ENCODE data around the gene PTPRN2. TPM values are rescaled to one million over a fixed set of nuclear protein-coding genes. Genes with fewer than 3 reads are reported as not detected.

PTPRN2 gene
- total RNA-seq, 1 experiment from 2014 or later, result not detected

- Histone ChIP-seq H3K9me2 (ENCODE audit: insufficient read depth) (no peaks in the 10 kb centered on the region), H3K27me3 (ENCODE audit: insufficient read depth, low read depth) (peaks cover 78% of the 10 kb centered on the region), H3K4me1 (replicated peaks; ENCODE audit: insufficient read depth) (no peaks in the 10 kb centered on the region), H3K36me3 (ENCODE audit: low read depth) (no peaks in the 10 kb centered on the region), H4K20me1 (ENCODE audit: insufficient read depth) (no peaks in the 10 kb centered on the region), H3K9me3 (ENCODE audit: insufficient read depth, low read depth) (no peaks in the 10 kb centered on the region), H3K4me3 (no peak overlapping the region), H3K27ac (no peak overlapping the region), H3K79me2 (ENCODE audit: low read depth) (no peaks in the 10 kb centered on the region), H3K4me2 (no peak overlapping the region), H2AFZ (no peak overlapping the region), H3F3A (ENCODE audit: insufficient read depth, low read depth) (no peaks in the 10 kb centered on the region)
- TF ChIP-seq CTCF (conservative IDR thresholded peaks at IDR 0.05) (no peak), EZH2 (IDR thresholded peaks at IDR 0.05; ENCODE audit: low read depth) (no peak)
- intact Hi-C loops (cut with micrococcal nuclease; ENCODE audit: unreplicated experiment), result no loop called here
- no TSS peak for BruUV-seq (replicated peaks)
- POLR2A ChIA-PET (ENCODE audit: unreplicated experiment), result no interaction called here
- no peak for DNase-seq
- CTCF ChIA-PET, result no interaction called here
Measured at GRCh38 chr7:157964016-157964415, 623.6 kb downstream of the PTPRN2 start.

GRCh38 chr7:157963526-157963925, 624.1 kb downstream of the PTPRN2 start:
- Histone ChIP-seq H3K27me3 (ENCODE audit: insufficient read depth, low read depth) (peaks cover 82% of the 10 kb centered on the region), H3K36me3 (ENCODE audit: low read depth) (no peaks in the 10 kb centered on the region), H3K9me2 (ENCODE audit: insufficient read depth) (no peaks in the 10 kb centered on the region), H4K20me1 (ENCODE audit: insufficient read depth) (no peaks in the 10 kb centered on the region), H3K4me2 (no peak overlapping the region), H3K9me3 (ENCODE audit: insufficient read depth, low read depth) (no peaks in the 10 kb centered on the region), H3K4me1 (replicated peaks; ENCODE audit: insufficient read depth) (no peaks in the 10 kb centered on the region), H3F3A (ENCODE audit: insufficient read depth, low read depth) (no peaks in the 10 kb centered on the region), H3K4me3 (no peak overlapping the region), H3K79me2 (ENCODE audit: low read depth) (no peaks in the 10 kb centered on the region), H3K27ac (no peak overlapping the region), H2AFZ (no peak overlapping the region)
- intact Hi-C loops (cut with micrococcal nuclease; ENCODE audit: unreplicated experiment), result no loop called here
- CTCF ChIA-PET, result no interaction called here
- POLR2A ChIA-PET (ENCODE audit: unreplicated experiment), result no interaction called here
- no peak for TF ChIP-seq EZH2 (IDR thresholded peaks at IDR 0.05; ENCODE audit: low read depth)
- BruUV-seq (replicated peaks), result no TSS peak
- DNase-seq, result no peak

DNA sequence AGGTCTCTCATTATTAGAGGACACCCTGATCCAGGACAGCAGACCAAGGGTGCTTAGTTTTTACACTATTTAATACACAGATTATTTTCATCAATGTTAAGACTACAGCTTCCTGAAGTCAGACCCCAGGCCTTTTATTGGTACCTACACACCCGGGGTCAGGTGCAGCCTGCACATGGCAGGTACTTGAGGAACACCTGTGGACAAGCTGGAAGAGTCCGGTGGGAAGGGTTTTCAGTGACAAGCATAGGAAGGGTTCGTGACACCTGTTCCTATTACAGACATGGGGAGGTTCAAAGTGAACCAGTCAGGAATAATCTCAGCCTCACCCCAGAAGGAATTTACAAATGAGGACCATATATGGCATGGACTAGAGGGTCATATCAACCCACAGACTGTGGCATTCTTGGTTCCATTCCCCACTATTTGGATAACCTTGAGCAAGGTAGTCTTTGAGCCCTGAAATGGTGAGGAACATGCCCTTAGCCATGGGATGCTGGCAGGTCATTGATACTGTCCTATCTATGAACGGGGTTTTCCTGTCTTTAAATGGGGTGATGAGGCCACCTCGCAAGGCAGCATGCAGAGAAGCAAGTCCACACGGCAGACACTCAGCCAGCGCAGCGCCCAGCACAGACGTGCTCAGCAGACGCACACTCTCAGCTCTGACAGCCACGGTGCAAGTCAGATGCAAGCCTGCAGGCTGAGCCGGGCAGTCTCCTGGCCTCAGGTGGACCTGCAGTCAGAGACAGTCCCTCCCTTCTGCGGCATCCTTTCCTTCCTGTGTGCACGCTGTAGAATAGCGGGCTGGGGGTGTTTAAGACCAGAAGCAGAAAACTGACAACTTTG, 624.9 kb downstream of the PTPRN2 start:
- DNase-seq, result no peak
- no peaks in the 10 kb centered on the region for H3K9me3 ChIP-seq (ENCODE audit: insufficient read depth, low read depth)
- no TSS peak for BruUV-seq (replicated peaks)

More for the DNA sequence above, 624.9 kb downstream of the PTPRN2 start:
- ChIA-PET POLR2A (ENCODE audit: unreplicated experiment) (no interaction called here), CTCF (no interaction called here)
- Histone ChIP-seq H2AFZ (no peak overlapping the region), H3K79me2 (ENCODE audit: low read depth) (no peaks in the 10 kb centered on the region), H3K4me2 (no peak overlapping the region), H3F3A (ENCODE audit: insufficient read depth, low read depth) (no peaks in the 10 kb centered on the region), H3K27me3 (ENCODE audit: insufficient read depth, low read depth) (peaks cover 86% of the 10 kb centered on the region), H3K9me2 (ENCODE audit: insufficient read depth) (no peaks in the 10 kb centered on the region), H3K27ac (no peak overlapping the region), H3K36me3 (ENCODE audit: low read depth) (no peaks in the 10 kb centered on the region), H3K4me3 (no peak overlapping the region), H4K20me1 (ENCODE audit: insufficient read depth) (no peaks in the 10 kb centered on the region), H3K4me1 (replicated peaks; ENCODE audit: insufficient read depth) (no peaks in the 10 kb centered on the region)
- TF ChIP-seq EZH2 (IDR thresholded peaks at IDR 0.05; ENCODE audit: low read depth), result no peak
- no peak for TF ChIP-seq CTCF (conservative IDR thresholded peaks at IDR 0.05)
- intact Hi-C loops (cut with micrococcal nuclease; ENCODE audit: unreplicated experiment), result no loop called here

All from PC-9 (cell line).